SU-DHL-6 (cell line): Measurements from ENCODE around the gene MXI1.
A peak's percentile ranks its signal among the peaks of the same experiment; 100 is the strongest.

Source experiments
- H2AFZ ChIP-seq: fragments of 200-600 bp; sonication (generic); 2 replicates; pipeline ENCODE4 v1.6.1; 2014; ENCODE audit warnings: low read depth, mild to moderate bottlenecking, moderate library complexity, mixed read lengths, antibody characterized with exemption, low read length; ENCODE audit not compliant: severe bottlenecking
- H3F3A ChIP-seq: fragments of 200-600 bp; shearing (Covaris generic); 2 replicates; pipeline ENCODE4 v1.6.0; 2016; ENCODE audit warnings: antibody characterized with exemption, mild to moderate bottlenecking; ENCODE audit not compliant: insufficient read depth
- H3K27ac ChIP-seq: fragments of 200-600 bp; sonication (generic); 2 replicates; pipeline ENCODE4 v1.5.1; 2016; ENCODE audit warnings: low read depth, mild to moderate bottlenecking, low read length, moderate library complexity, mixed read lengths
- H3K27me3 ChIP-seq: fragments of 200-600 bp; sonication (generic), shearing (Covaris generic); 2 replicates; pipeline ENCODE4 v1.6.0; 2014; ENCODE audit warnings: mild to moderate bottlenecking, low read length
- H3K36me3 ChIP-seq: fragments of 200-600 bp; sonication (generic); 2 replicates; pipeline ENCODE4 v1.6.1; 2014; ENCODE audit warnings: mild to moderate bottlenecking, low read length, mixed read lengths
- H3K4me2 ChIP-seq: fragments of 300-600, 200-600 bp; shearing (Covaris generic), sonication (generic); 2 replicates; pipeline ENCODE4 v1.6.0; 2014; ENCODE audit warnings: low read length, low read depth, mild to moderate bottlenecking; ENCODE audit not compliant: poor library complexity, severe bottlenecking
- H3K4me3 ChIP-seq: fragments of 200-600 bp; sonication (generic); 2 replicates; pipeline ENCODE4 v1.5.1; 2014; ENCODE audit warnings: antibody characterized with exemption, low read length, mild to moderate bottlenecking, mixed read lengths; ENCODE audit not compliant: insufficient read depth, poor library complexity, severe bottlenecking
- H3K79me2 ChIP-seq: fragments of 200-600 bp; sonication (generic); 2 replicates; pipeline ENCODE4 v1.6.1; 2014; ENCODE audit warnings: mild to moderate bottlenecking, low read length, moderate library complexity; ENCODE audit not compliant: insufficient read depth
- H3K9ac ChIP-seq: fragments of 200-600 bp; sonication (generic); 2 replicates; pipeline ENCODE4 v1.7.0; 2014; ENCODE audit warnings: mild to moderate bottlenecking, low read length
- H3K9me2 ChIP-seq: fragments of 200-600 bp; sonication (generic); replicated peaks from 2 replicates; pipeline ENCODE4 v1.6.1; 2014; ENCODE audit warnings: low read length; ENCODE audit not compliant: insufficient read depth
- H3K9me3 ChIP-seq: fragments of 200-600 bp; sonication (generic); 2 replicates; pipeline ENCODE4 v1.6.1; 2014; ENCODE audit warnings: low read length, mixed read lengths; ENCODE audit not compliant: insufficient read depth
- H4K20me1 ChIP-seq: fragments of 200-600 bp; sonication (generic); 2 replicates; pipeline ENCODE4 v1.6.1; 2014; ENCODE audit warnings: low read depth, mild to moderate bottlenecking, antibody characterized with exemption, low read length, moderate library complexity, mixed read lengths
- EZH2phosphoT487 ChIP-seq: fragments of 200-600 bp; sonication (generic), shearing (Covaris generic); conservative IDR thresholded peaks from 2 replicates; pipeline ENCODE4 v1.6.1; 2018; ENCODE audit warnings: mild to moderate bottlenecking, antibody characterized with exemption, low read length, moderate library complexity, mixed read lengths
- TF ChIP-seq, protein P1 (sequence below): fragments of 200-600 bp; sonication (generic); IDR thresholded peaks from one replicate; pipeline ENCODE4 v1.5.1; 2017; ENCODE audit warnings: antibody characterized with exemption, mild to moderate bottlenecking, low read length, moderate library complexity; ENCODE audit not compliant: insufficient read depth, poor library complexity, severe bottlenecking

MXI1 gene

DNA sequence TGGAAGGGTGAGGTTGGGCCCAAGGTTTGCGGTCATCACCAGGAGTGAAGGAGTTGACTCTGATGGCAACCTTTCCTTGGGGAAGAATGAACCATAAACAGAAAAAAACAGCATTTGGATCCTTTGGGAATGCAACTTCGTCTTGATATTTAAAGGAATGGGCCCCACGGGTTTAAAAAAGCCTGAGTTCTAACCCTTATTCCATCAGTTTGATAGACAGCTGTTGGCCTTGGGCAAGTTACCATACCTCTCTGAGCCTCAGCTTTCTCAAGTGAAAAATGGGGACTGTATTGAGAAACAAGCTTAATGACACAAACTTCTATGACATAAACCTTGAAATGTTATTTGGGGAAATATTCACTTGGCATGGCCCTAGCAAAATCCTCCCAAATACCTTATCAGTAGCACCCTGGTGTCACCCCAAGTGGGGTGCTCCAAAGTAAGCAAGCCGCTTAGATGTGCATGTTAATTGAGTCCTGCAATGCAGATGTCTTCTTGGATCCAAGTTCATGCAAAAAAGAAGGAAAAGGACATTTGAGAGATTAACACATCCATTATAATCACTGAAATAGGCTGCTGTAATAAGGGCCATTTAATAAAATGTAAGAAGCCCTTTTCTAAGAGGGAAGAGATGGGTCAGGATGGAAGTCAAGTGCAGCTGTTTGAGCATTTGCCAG lies 13.8 kb downstream of the MXI1 start:
- Histone ChIP-seq H3K27me3 (no peaks in the 10 kb centered on the region), H3F3A (no peaks in the 10 kb centered on the region), H4K20me1 (no peaks in the 10 kb centered on the region), H3K27ac (no peak overlapping the region), H3K79me2 (no peaks in the 10 kb centered on the region), H3K36me3 (no peaks in the 10 kb centered on the region), H2AFZ (no peak overlapping the region), H3K4me3 (no peak overlapping the region), H3K9me3 (no peaks in the 10 kb centered on the region), H3K4me2 (peak overlapping the region; percentile 39), H3K9me2 (no peaks in the 10 kb centered on the region), H3K9ac (no peak overlapping the region)
- TF ChIP-seq, protein P1, sequence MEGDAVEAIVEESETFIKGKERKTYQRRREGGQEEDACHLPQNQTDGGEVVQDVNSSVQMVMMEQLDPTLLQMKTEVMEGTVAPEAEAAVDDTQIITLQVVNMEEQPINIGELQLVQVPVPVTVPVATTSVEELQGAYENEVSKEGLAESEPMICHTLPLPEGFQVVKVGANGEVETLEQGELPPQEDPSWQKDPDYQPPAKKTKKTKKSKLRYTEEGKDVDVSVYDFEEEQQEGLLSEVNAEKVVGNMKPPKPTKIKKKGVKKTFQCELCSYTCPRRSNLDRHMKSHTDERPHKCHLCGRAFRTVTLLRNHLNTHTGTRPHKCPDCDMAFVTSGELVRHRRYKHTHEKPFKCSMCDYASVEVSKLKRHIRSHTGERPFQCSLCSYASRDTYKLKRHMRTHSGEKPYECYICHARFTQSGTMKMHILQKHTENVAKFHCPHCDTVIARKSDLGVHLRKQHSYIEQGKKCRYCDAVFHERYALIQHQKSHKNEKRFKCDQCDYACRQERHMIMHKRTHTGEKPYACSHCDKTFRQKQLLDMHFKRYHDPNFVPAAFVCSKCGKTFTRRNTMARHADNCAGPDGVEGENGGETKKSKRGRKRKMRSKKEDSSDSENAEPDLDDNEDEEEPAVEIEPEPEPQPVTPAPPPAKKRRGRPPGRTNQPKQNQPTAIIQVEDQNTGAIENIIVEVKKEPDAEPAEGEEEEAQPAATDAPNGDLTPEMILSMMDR = no peak
- no peak for TF ChIP-seq EZH2phosphoT487

DNA sequence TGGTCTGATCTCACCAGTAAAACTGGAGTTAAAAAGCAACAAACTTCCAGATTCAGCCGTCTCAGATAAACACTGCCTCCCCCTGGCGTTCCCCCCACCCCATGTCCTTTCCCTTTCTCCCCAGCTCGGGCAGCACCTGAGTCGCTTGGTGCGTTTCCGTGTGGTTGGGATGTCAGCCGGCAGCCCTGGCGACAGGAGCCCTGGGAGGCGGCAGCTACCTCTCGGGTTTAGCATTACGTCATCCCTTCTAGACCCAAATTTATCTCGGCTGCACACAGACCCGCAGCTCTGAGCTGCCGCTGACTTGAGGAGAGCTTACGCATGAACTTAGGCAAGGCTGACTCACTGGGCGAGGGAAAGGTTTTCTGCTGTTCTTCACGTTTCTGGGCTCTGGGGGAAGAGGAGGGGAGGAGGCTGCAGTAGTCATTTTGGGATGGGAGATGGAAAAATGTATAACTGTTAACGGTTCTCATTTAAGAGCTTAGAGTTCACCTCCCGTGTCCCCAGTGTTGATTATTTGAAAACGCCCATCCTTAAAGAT lies 14.4 kb downstream of the MXI1 start:
- H3F3A ChIP-seq = no peaks in the 10 kb centered on the region
- no peaks in the 10 kb centered on the region for H3K9me3 ChIP-seq
- H3K4me2 ChIP-seq = peak overlapping the region; percentile 39
- H4K20me1 ChIP-seq = no peaks in the 10 kb centered on the region
- H3K27me3 ChIP-seq = no peaks in the 10 kb centered on the region
- no peak overlapping the region for H3K27ac ChIP-seq
- no peak overlapping the region for H3K4me3 ChIP-seq
- no peaks in the 10 kb centered on the region for H3K79me2 ChIP-seq
- peak overlapping the region; percentile 2; the same call in 1 of the 2 replicates for H3K9ac ChIP-seq
- H2AFZ ChIP-seq = no peak overlapping the region
- H3K36me3 ChIP-seq = no peaks in the 10 kb centered on the region
- no peak for TF ChIP-seq EZH2phosphoT487
- TF ChIP-seq, protein P1 = peak; percentile 15
- no peaks in the 10 kb centered on the region for H3K9me2 ChIP-seq

DNA sequence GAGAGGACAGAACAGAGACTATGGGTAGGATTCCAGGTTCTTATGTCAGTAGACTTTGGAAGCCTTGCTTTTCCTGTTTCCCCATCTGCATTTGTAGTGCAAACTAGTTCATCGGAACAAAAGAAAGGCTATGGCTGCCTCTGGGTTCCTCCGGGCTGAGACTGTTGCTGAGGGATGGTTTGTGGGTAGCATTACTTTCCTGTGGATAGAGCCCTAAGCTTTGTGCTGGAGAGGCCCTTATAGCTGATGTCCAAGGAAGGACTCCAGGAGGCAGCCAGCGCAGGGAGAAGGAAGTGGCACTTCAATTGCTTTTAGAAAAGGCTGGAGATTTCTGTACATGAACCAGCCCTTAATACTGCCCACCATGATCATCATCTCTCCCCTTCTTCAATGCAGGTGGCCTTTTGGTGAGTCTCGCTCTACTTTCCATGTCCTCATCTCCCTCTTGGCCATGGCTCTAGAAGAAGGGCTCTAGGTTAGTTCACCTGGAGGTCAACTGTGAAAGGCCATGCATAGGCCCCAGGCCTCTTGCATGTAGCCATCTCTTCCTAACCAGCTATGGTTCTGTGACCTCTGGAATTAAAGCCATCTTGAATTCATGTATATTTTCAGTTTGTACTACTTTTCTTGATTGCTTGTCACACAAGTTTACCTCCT lies 15.4 kb downstream of the MXI1 start:
- H3K9ac ChIP-seq = no peak overlapping the region

More for the DNA sequence above, 15.4 kb downstream of the MXI1 start:
- Histone ChIP-seq H3K9me2 (no peaks in the 10 kb centered on the region), H3K27ac (no peak overlapping the region), H4K20me1 (no peaks in the 10 kb centered on the region), H3K79me2 (no peaks in the 10 kb centered on the region), H3K9me3 (no peaks in the 10 kb centered on the region), H3K4me2 (no peak overlapping the region), H3F3A (peaks cover 5% of the 10 kb centered on the region; the same call in 1 of the 2 replicates), H3K4me3 (no peak overlapping the region), H2AFZ (no peak overlapping the region), H3K27me3 (no peaks in the 10 kb centered on the region), H3K36me3 (no peaks in the 10 kb centered on the region)
- TF ChIP-seq, protein P1 = no peak
- TF ChIP-seq EZH2phosphoT487 = no peak
